Ovary (tissue), 3 donors: ENCODE results near the gene CBLC.
"Not testable (repeated sequence)": the region's sequence is repeated elsewhere in the genome, so short reads cannot be mapped to it uniquely, and the experiment has no call there.

Source experiments
- EP300 ChIP-seq: sonication (generic); formaldehyde crosslinking; IDR thresholded peaks from one replicate; pipeline ENCODE4 v1.6.1; 2017; ENCODE audit warnings: antibody characterized with exemption
- POLR2A ChIP-seq: fragments of 450-650 bp; IDR thresholded peaks from one replicate; pipeline ENCODE4 v1.6.1; 2017; ENCODE audit warnings: antibody characterized with exemption, mild to moderate bottlenecking, moderate library complexity
- TF ChIP-seq, protein P1 (sequence below), 3 donors: fragments of 450-650 bp in 2 of 3; fragments of 200-600 bp in 1 of 3; IDR thresholded peaks; one replicate each; pipeline versions ENCODE4 v1.5.1 to v1.8.0; 2016 to 2022; ENCODE audit warnings: antibody characterized with exemption in 3 of 3, mild to moderate bottlenecking in 1 of 3
- donor health status: DM: no; HTN: no; CAD: no.

DNA sequence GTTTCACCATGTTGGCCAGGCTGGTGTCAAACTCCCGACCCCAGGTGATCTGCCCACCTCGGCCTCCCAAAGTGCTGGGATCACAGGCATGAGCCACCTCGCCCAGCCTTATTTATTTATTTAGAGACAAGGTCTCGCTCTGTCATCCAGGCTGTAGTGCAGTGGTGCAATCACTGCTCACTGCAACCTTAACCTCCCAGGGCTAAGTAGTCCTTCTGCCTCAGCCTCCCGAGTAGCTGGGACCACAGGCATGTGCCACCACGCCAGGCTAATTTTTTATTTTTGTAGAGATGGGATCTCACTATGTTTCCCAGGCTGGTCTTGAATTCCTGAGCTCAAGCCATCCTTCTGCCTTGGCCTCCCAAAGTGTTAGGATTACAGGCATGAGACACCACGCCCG, 56.7 kb downstream of the CBLC start:
- TF ChIP-seq, protein P1, sequence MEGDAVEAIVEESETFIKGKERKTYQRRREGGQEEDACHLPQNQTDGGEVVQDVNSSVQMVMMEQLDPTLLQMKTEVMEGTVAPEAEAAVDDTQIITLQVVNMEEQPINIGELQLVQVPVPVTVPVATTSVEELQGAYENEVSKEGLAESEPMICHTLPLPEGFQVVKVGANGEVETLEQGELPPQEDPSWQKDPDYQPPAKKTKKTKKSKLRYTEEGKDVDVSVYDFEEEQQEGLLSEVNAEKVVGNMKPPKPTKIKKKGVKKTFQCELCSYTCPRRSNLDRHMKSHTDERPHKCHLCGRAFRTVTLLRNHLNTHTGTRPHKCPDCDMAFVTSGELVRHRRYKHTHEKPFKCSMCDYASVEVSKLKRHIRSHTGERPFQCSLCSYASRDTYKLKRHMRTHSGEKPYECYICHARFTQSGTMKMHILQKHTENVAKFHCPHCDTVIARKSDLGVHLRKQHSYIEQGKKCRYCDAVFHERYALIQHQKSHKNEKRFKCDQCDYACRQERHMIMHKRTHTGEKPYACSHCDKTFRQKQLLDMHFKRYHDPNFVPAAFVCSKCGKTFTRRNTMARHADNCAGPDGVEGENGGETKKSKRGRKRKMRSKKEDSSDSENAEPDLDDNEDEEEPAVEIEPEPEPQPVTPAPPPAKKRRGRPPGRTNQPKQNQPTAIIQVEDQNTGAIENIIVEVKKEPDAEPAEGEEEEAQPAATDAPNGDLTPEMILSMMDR (IDR thresholded peaks at IDR 0.05) = not testable (repeated sequence)
- TF ChIP-seq POLR2A, EP300: not testable (repeated sequence)
